ENCODE measurements around the gene GIMAP8.
"Not testable (repeated sequence)": the region's sequence is repeated elsewhere in the genome, so short reads cannot be mapped to it uniquely, and the experiment has no call there.

Gene GIMAP8

DNA sequence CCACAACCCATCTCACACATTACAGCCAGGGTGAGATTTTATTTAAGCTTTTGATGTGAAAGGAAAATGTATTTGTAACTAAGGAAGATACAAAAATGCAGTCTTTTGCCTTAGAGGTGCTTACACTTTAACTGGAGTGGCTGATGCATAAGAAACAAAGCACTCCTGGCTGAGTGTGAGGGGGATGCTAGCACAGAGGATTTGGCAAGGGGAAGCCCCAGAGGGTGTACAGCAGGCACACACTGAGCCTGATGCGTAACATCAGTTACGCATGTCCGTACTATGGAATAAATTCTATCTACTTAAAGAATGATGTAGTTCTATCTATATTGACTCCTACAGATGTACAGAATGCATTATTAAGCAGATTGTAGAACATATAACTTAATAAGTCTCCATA is 17.8 kb downstream of the GIMAP8 start:
- no peak for DNase-seq

DNA sequence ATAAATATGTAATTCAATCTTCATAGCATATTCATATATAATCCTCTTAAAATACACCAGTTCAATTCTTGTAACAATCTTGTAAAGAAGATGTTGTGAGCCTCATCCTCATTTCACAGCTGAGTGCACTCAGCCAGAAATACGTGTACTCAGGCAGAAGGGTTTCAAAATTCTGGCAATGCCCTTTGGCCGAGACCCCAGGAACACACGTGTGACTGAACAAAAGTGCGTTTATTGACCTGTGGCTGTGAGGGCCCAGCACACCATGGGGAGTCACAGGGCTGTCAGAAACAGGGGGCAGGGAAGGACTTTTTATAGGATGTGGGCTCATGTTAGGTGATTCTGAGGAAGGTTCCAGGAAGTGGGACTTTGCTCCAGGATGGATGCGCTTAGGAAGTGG is 21.5 kb downstream of the GIMAP8 start:
- no peak for DNase-seq

GRCh38 chr7:150473902-150474301 is 23.5 kb downstream of the GIMAP8 start:
- DNase-seq: no peak

DNA sequence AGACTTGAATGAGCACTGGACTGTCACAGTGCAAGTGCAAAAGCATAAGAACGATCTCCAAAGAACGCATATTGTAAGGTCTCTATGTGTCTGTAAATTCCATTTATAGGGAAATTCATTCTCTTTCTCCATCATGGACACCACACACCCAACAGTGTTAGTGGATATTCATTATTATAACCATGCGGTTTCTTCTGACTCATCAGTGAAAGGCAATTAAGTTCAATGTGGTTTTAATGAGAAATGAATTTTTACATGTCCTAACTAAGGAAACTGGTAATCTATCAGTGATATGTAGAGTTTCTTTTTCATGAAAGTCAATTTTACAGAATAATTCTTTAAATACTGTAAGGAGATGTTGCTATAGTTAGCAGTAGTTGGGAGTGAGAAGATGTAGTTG is 25.9 kb downstream of the GIMAP8 start:
- no peak for DNase-seq

DNA sequence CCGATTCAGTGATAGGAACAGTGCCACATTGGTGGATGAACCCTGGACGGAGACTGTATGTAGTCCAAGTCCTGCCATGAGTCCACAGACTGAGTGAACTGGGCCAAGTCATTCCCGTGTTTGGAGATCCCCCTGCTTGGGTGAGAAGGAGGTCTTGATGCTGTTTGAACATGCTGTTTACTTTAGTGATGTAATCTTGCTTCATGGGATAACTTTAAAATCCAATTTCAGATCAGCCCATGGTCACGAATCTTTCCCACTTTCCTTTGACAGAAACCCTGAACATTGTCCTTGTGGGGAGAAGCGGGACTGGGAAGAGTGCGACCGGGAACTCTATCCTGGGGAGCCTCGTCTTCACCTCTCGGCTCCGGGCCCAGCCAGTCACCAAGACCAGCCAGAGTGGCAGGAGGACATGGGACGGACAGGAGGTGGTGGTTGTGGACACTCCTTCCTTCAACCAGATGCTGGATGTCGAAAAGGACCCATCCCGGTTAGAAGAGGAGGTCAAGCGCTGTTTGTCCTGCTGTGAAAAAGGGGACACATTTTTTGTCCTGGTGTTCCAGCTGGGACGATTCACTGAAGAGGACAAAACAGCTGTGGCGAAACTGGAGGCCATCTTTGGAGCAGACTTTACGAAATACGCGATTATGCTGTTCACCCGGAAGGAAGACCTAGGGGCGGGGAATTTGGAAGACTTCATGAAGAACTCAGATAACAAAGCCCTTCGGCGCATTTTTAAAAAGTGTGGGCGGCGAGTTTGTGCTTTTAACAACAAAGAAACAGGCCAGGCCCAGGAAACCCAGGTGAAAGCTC is 26.6 kb downstream of the GIMAP8 start:
- DNase-seq: no peak

- no peak for DNase-seq
Observed at GRCh38 chr7:150479023-150479716, 28.7 kb downstream of the GIMAP8 start.

DNA sequence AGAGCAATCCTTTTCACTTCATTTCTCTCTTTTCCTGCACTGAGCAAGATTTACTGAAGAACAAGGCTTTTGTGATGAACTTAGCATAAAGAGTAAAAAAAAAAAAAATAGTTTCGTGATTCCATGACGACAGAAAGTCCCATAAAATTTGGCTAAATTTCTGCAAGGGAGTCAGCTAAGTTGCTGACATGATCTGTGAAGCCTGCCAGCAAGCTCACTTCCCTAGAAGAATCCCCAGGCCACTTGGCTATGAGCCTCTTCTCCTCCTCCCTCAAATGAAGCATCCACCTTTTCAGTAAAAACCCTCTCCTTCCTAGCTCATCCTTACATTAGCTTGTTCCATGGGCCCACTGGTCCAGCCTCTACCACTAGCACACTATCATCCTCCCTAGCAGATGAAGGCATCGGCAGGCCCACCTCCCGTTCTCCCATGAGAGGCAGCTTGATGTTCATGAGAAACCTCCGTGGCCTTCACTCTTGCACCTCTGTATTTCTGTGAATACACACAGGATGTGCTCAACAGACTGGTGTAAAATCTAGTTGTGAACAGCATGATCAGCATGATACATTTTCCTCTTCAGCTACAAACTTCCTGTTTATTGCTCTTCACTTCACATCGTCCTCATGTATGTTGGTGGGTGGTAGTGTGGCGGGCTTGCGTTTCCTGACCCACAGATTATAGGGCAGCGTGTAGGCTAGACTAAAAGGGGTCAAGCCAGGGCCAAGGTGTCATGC is 30.9 kb downstream of the GIMAP8 start:
- no peak for DNase-seq

DNA sequence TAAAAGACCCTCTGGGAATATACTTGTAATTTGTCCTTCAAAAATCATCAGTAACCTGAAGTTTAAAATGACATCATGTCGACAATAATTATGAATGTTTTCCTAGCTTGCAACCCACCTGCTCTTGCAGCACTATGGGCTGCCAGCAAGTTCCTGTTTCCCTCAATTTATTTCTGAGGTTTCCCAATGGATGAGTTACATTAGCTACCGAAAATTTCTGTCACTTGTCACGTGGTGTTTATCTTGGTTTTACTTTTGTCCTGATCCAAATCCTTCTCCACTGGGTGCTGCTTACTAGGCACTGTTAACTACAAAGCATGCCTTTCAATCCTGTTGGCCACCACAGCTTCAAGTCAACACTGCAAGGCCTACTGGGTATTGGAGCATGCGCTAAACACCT is 31.5 kb downstream of the GIMAP8 start:
- no peak for DNase-seq

DNA sequence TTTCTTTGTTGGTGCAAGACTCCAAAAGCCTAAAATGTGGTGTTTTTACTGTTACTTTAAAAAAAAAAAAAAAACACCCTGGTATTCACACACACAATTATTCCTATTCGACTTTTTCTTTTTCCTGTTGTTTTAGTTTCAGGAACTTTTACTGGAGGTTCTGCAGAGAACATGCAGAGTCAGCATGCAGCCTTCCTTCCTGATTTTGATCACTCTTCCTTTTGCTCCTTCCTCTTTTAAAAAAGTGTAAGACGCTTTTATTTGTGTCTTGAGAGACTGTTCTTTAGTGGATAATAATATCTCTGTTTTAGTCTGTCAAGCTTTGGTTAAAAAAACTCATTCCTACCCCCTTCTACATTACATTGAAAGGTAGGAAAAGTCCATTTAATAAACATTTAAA is 33.1 kb downstream of the GIMAP8 start:
- DNase-seq: not testable (repeated sequence)

GRCh38 chr7:150484071-150484470 is 33.6 kb downstream of the GIMAP8 start:
- not testable (repeated sequence) for DNase-seq

DNA sequence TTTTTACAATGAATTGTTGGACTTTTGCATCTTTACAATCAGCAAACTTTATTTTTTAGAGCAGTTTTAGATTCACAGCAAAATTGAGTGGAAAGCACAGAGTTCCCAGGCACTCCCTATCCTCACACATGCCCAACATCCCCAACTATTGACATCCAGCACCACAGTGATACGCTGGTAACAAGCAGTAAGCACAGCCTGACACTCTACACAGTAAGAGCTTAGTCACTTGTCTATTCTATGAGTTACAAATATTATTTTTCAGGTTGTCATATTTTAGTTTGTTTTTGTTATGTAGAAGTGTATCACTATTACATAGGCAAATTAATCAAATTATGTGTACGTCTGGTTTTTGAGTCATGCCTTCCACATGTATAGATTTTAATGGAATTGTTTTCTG is 37.2 kb downstream of the GIMAP8 start:
- no peak for DNase-seq

- DNase-seq: no peak
Observed at GRCh38 chr7:150489782-150490181, 39.4 kb downstream of the GIMAP8 start.

GRCh38 chr7:150493442-150493841 is 43.0 kb downstream of the GIMAP8 start:
- not testable (repeated sequence) for DNase-seq

GRCh38 chr7:150502519-150502918 is 52.1 kb downstream of the GIMAP8 start:
- DNase-seq: no peak

GRCh38 chr7:150503155-150503554 is 52.7 kb downstream of the GIMAP8 start:
- no peak for DNase-seq

DNA sequence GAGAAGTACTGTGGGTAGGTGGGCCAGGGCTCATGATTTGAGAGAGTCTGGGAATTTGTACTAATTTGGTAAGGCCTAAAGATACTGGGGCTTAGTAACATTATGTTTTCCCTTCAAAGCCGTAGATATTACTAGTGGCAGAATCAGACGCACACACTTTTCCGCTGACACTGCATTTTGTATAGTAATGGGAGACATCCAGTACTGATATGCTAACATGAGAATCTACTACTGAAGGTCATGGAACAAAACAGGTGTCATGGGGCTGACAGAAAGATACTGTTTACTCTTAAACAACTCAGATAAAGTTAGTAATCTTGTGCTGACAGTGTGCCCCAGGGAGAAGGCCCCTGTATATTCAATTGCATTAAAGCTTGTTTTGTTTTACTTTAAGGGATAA is 53.2 kb downstream of the GIMAP8 start:
- DNase-seq: no peak

DNA sequence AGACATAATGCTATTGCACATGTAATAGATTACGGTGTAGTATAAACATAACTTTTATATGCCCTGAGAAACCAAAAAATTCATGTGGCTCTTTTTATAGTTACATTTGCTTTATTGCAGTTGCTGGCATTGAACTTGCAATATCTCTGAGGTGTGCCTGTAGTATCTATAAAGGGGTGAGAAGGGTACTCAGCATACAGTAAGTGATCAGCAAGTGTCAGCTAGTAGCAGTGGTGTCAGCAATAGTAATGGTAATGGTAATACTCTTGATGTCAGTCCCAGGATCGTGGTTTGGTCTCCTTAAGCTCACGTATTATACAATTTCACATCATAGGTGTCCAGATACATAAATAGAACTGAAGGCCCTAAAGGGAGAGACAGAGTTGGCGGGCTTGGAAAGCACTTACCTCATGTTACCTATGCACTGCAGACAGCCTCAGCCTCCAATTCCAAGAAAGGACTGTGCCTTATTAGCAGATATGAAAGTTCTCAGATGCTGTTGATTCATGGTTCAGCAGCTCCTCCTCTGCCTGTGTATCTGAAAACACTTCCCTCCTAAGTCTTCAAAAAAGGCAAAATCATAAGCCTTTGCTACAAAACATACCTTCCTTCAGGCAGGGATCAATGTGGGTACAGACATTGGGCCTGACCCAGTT is 57.6 kb downstream of the GIMAP8 start:
- no peak for DNase-seq

DNA sequence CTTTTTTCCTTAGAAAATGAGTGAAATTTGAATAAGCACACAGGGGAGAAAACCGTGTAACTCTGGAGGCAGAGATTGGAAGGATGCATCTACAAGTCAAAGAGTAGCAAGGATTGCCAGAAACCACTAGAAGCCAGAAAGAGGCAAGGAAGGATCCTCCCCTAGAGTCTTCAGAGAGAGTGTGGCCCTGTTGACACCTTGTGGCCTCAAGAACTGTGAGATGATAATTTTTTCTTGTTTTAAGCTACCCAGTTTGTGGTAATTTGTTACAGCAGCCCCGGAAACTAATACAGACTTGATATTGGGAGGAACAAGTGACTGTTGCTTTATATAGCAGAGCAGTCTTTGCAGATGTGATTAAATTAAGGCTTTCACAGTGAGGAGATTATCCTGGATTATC is 60.6 kb downstream of the GIMAP8 start:
- no peak for DNase-seq

GRCh38 chr7:150513758-150514157 is 63.3 kb downstream of the GIMAP8 start:
- no peak for DNase-seq

GRCh38 chr7:150514748-150515222 is 64.4 kb downstream of the GIMAP8 start, which contains the start of gene GIMAP7:
GIMAP7 (plus strand) TSS chr7:150514872; CDS start chr7:150519975, 5,103 bp downstream.
- no peak for DNase-seq

DNA sequence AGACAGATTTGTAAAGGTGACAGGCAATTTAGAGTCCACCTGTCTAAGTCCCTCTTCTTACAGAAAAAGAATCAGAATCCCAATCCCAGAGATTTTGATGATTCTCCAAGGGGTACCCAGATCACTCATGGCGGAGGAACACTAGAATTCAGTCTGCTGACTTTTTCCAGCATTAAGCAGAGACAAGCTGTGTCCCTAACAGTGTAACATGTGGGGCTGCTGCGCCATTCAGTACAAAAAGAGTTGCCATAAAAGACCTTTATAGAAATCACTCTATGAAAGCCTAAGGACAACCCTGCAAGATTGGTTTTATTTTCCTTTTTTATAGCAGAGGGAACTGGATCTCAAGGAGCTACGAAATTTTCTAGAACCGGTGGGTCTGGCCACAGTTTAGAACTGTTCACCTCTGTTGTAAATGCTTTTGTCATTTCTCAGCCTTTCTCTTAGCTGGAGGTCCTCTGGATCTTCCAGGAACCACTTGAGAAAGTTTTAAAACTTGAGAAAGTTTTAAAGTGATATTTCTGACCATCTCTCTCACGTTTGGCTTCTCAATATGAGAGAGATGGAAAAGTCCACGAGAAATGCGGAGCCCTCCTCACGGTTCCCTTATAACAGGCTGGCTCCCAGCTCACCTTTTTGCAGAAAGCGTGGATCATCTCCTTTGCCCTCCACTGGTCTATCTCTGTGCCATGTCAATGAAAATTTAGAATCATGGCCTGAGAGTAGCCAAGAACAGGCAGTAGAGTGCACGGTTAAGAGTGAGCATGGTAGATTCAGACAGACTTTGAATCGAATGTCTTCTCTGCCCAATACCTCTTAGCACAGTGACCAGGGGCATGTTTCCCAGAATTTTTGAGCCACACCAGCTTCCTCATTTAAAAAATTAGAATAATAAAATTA is 65.1 kb downstream of the GIMAP8 start:
- no peak for DNase-seq

Measured in NCI-H1417 treated with DMSO at 0.1 percent for 48 hours (cell line).